ENCODE measurements around the gene ATP6V0B.

The ATP6V0B gene

GRCh38 chr1:43984855-43985254, 10.1 kb downstream of the ATP6V0B start:
- WGBS (ENCODE audit: insufficient coverage, insufficient read length) = no CpG with 5 or more reads among the region's 16 CpGs
- Histone ChIP-seq H3K9me3 (ENCODE audit: control insufficient read depth, insufficient read depth, low read length) (no peaks in the 10 kb centered on the region), H3K4me1 (ENCODE audit: control insufficient read depth, insufficient read depth, low read length) (peaks cover 2% of the 10 kb centered on the region; the same call in 1 of the 2 replicates), H3K27me3 (ENCODE audit: control insufficient read depth, insufficient read depth, low read length) (no peaks in the 10 kb centered on the region), H3K27ac (ENCODE audit: low read length) (no peak overlapping the region), H3K4me3 (ENCODE audit: low read length) (no peak overlapping the region), H3K36me3 (ENCODE audit: control insufficient read depth, insufficient read depth, low read length) (peaks cover 12% of the 10 kb centered on the region; the same call in 1 of the 2 replicates)
- DNase-seq (ENCODE audit: low read depth, low spot score) = no peak

- DNase-seq (ENCODE audit: low read depth, low spot score) = no peak
- Histone ChIP-seq H3K27me3 (ENCODE audit: control insufficient read depth, insufficient read depth, low read length) (no peaks in the 10 kb centered on the region), H3K27ac (ENCODE audit: low read length) (no peak overlapping the region), H3K9me3 (ENCODE audit: control insufficient read depth, insufficient read depth, low read length) (no peaks in the 10 kb centered on the region), H3K4me1 (ENCODE audit: control insufficient read depth, insufficient read depth, low read length) (peaks cover 2% of the 10 kb centered on the region; the same call in 1 of the 2 replicates), H3K36me3 (ENCODE audit: control insufficient read depth, insufficient read depth, low read length) (peaks cover 12% of the 10 kb centered on the region; the same call in 1 of the 2 replicates), H3K4me3 (ENCODE audit: low read length) (no peak overlapping the region)
- no CpG with 5 or more reads among the region's 4 CpGs for WGBS (ENCODE audit: insufficient coverage, insufficient read length)
These were observed 11.3 kb downstream of the ATP6V0B start for GRCh38 chr1:43985984-43986595.

- Histone ChIP-seq H3K9me3 (ENCODE audit: control insufficient read depth, insufficient read depth, low read length) (no peaks in the 10 kb centered on the region), H3K27ac (ENCODE audit: low read length) (no peak overlapping the region), H3K4me3 (ENCODE audit: low read length) (no peak overlapping the region), H3K36me3 (ENCODE audit: control insufficient read depth, insufficient read depth, low read length) (peaks cover 10% of the 10 kb centered on the region; the same call in 1 of the 2 replicates), H3K27me3 (ENCODE audit: control insufficient read depth, insufficient read depth, low read length) (no peaks in the 10 kb centered on the region), H3K4me1 (ENCODE audit: control insufficient read depth, insufficient read depth, low read length) (peaks cover 2% of the 10 kb centered on the region; the same call in 1 of the 2 replicates)
- no CpG with 5 or more reads among the region's 6 CpGs for WGBS (ENCODE audit: insufficient coverage, insufficient read length)
- DNase-seq (ENCODE audit: low read depth, low spot score) = no peak
These were observed 12.0 kb downstream of the ATP6V0B start for GRCh38 chr1:43986712-43987111.

GRCh38 chr1:43987159-43987902, 12.6 kb downstream of the ATP6V0B start:
- WGBS (ENCODE audit: insufficient coverage, insufficient read length) = no CpG with 5 or more reads among the region's 6 CpGs
- Histone ChIP-seq H3K9me3 (ENCODE audit: control insufficient read depth, insufficient read depth, low read length) (no peaks in the 10 kb centered on the region), H3K27ac (ENCODE audit: low read length) (no peak overlapping the region), H3K4me1 (ENCODE audit: control insufficient read depth, insufficient read depth, low read length) (peaks cover 2% of the 10 kb centered on the region; the same call in 1 of the 2 replicates), H3K27me3 (ENCODE audit: control insufficient read depth, insufficient read depth, low read length) (no peaks in the 10 kb centered on the region), H3K36me3 (ENCODE audit: control insufficient read depth, insufficient read depth, low read length) (peaks cover 8% of the 10 kb centered on the region; the same call in 1 of the 2 replicates), H3K4me3 (ENCODE audit: low read length) (no peak overlapping the region)
- DNase-seq (ENCODE audit: low read depth, low spot score) = no peak

- no peaks in the 10 kb centered on the region for H3K27me3 ChIP-seq (ENCODE audit: control insufficient read depth, insufficient read depth, low read length)
- H3K9me3 ChIP-seq (ENCODE audit: control insufficient read depth, insufficient read depth, low read length) = no peaks in the 10 kb centered on the region
- H3K4me1 ChIP-seq (ENCODE audit: control insufficient read depth, insufficient read depth, low read length) = peaks cover 4% of the 10 kb centered on the region; the same call in 1 of the 2 replicates
- H3K36me3 ChIP-seq (ENCODE audit: control insufficient read depth, insufficient read depth, low read length) = 0 out of 2 replicates have a peak, but pooled peaks cover 1% of the 10 kb centered on the region
- no peak for DNase-seq (ENCODE audit: low read depth, low spot score)
- no peak overlapping the region for H3K27ac ChIP-seq (ENCODE audit: low read length)
- no CpG with 5 or more reads among the region's 19 CpGs for WGBS (ENCODE audit: insufficient coverage, insufficient read length)
- H3K4me3 ChIP-seq (ENCODE audit: low read length) = peak overlapping the region; percentile 67; the same call in 1 of the 2 replicates
These were observed 15.8 kb downstream of the ATP6V0B start for GRCh38 chr1:43990271-43991199.

- H3K9me3 ChIP-seq (ENCODE audit: control insufficient read depth, insufficient read depth, low read length) = no peaks in the 10 kb centered on the region
- no peaks in the 10 kb centered on the region for H3K36me3 ChIP-seq (ENCODE audit: control insufficient read depth, insufficient read depth, low read length)
- DNase-seq (ENCODE audit: low read depth, low spot score) = no peak
- no peak overlapping the region for H3K27ac ChIP-seq (ENCODE audit: low read length)
- peaks cover 4% of the 10 kb centered on the region; the same call in 1 of the 2 replicates for H3K4me1 ChIP-seq (ENCODE audit: control insufficient read depth, insufficient read depth, low read length)
- H3K27me3 ChIP-seq (ENCODE audit: control insufficient read depth, insufficient read depth, low read length) = no peaks in the 10 kb centered on the region
- peak overlapping the region; percentile 67; the same call in 1 of the 2 replicates for H3K4me3 ChIP-seq (ENCODE audit: low read length)
- no CpG with 5 or more reads among the region's 10 CpGs for WGBS (ENCODE audit: insufficient coverage, insufficient read length)
These were observed 16.4 kb downstream of the ATP6V0B start for GRCh38 chr1:43991200-43991475.

- Histone ChIP-seq H3K27ac (ENCODE audit: low read length) (no peak within 1 kb of the TSS), H3K4me3 (ENCODE audit: low read length) (peak within 1 kb of the TSS; percentile 67; the same call in 1 of the 2 replicates), H3K9me3 (ENCODE audit: control insufficient read depth, insufficient read depth, low read length) (no peaks in the 10 kb centered on the region), H3K36me3 (ENCODE audit: control insufficient read depth, insufficient read depth, low read length) (no peaks in the 10 kb centered on the region), H3K4me1 (ENCODE audit: control insufficient read depth, insufficient read depth, low read length) (peaks cover 4% of the 10 kb centered on the region; the same call in 1 of the 2 replicates), H3K27me3 (ENCODE audit: control insufficient read depth, insufficient read depth, low read length) (no peaks in the 10 kb centered on the region)
- DNase-seq (ENCODE audit: low read depth, low spot score) = peak; percentile 50
- WGBS (ENCODE audit: insufficient coverage, insufficient read length) = no CpG with 5 or more reads among the region's 66 CpGs
These were observed 16.9 kb downstream of the ATP6V0B start, which contains the start of gene CCDC24 for GRCh38 chr1:43991476-43992231. TSS of gene CCDC24 (plus strand) at chr1:43991599. CDS start at chr1:43991879, 280 bp downstream.

- no CpG with 5 or more reads among the region's 11 CpGs for WGBS (ENCODE audit: insufficient coverage, insufficient read length)
- Histone ChIP-seq H3K4me1 (ENCODE audit: control insufficient read depth, insufficient read depth, low read length) (peaks cover 4% of the 10 kb centered on the region), H3K27ac (ENCODE audit: low read length) (no peak overlapping the region), H3K36me3 (ENCODE audit: control insufficient read depth, insufficient read depth, low read length) (no peaks in the 10 kb centered on the region), H3K4me3 (ENCODE audit: low read length) (peak overlapping the region; percentile 67; the same call in 1 of the 2 replicates), H3K9me3 (ENCODE audit: control insufficient read depth, insufficient read depth, low read length) (no peaks in the 10 kb centered on the region), H3K27me3 (ENCODE audit: control insufficient read depth, insufficient read depth, low read length) (no peaks in the 10 kb centered on the region)
- no peak for DNase-seq (ENCODE audit: low read depth, low spot score)
These were observed 17.7 kb downstream of the ATP6V0B start for GRCh38 chr1:43992232-43992995.

- Histone ChIP-seq H3K9me3 (ENCODE audit: control insufficient read depth, insufficient read depth, low read length) (no peaks in the 10 kb centered on the region), H3K4me1 (ENCODE audit: control insufficient read depth, insufficient read depth, low read length) (peaks cover 4% of the 10 kb centered on the region), H3K27me3 (ENCODE audit: control insufficient read depth, insufficient read depth, low read length) (no peaks in the 10 kb centered on the region), H3K27ac (ENCODE audit: low read length) (no peak overlapping the region), H3K4me3 (ENCODE audit: low read length) (no peak overlapping the region), H3K36me3 (ENCODE audit: control insufficient read depth, insufficient read depth, low read length) (no peaks in the 10 kb centered on the region)
- no CpG with 5 or more reads among the region's 9 CpGs for WGBS (ENCODE audit: insufficient coverage, insufficient read length)
- DNase-seq (ENCODE audit: low read depth, low spot score) = no peak
These were observed 18.6 kb downstream of the ATP6V0B start for GRCh38 chr1:43993206-43993914.

Data from iPS DF 6.9 (cell line).